Measurements from ENCODE around the gene SFI1. TPM values are rescaled to one million over a fixed set of nuclear protein-coding genes. Genes with fewer than 3 reads are reported as not detected.
A peak's percentile ranks its signal among the peaks of the same experiment; 100 is the strongest.

The SFI1 gene
- total RNA-seq, 3 donors from 2014 or later (not counting 1 experiment from before 2014, with no cell fraction given): 208 to 225 (median 217) TPM

DNA sequence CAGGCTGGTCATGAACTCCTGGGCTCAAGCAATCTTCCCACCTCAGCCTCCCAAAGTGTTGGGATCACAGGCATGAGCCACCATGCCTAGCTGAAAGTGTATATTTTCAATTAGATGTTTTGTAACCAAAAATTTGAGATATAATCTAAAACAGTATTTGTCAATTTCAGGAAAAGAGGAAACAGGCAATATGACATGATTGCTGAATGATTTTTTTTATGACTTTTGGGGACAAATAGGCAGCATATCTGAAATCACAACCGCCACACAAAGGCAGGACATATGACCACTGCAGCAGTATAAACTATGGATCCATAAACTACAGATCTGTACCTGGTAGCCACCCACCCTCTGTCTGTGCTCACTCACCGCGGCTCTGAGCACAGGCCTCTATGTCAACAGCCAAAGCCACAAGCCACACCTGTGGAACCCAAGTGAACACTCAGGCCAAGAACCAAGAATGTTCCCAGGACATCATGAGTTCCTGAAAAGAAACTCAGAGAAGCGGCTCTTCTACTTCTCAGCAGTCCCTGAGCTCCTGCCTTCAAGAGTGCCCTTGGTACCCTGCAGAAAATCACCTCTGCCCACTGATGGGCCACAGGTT lies 143.2 kb downstream of the SFI1 start:
- DNase-seq: peak in 1 of 2 donors; percentile 8
- intact Hi-C loops (cut with micrococcal nuclease): no loop called here
- H3K36me3 Mint-ChIP-seq: no peaks in the 10 kb centered on the region
- no peaks in the 10 kb centered on the region for H3K9me3 Mint-ChIP-seq
- 37% methylated on average over 4 of the region's 4 CpGs for WGBS (ENCODE audit: insufficient coverage)
- no peaks in the 10 kb centered on the region for H3K27me3 Mint-ChIP-seq (ENCODE audit: low read depth in 2 of 2)
- Histone ChIP-seq H3K9me3 (ENCODE audit: control insufficient read depth, insufficient read depth, low read length) (no peaks in the 10 kb centered on the region), H3K4me3 (ENCODE audit: low read length) (no peak overlapping the region), H3K27me3 (ENCODE audit: control insufficient read depth, insufficient read depth, low read length) (no peaks in the 10 kb centered on the region), H3K4me1 (ENCODE audit: control insufficient read depth, insufficient read depth, low read length) (peaks cover 34% of the 10 kb centered on the region), H3K27ac (ENCODE audit: low read length) (peak overlapping the region; percentile 83), H3K36me3 (ENCODE audit: control insufficient read depth, insufficient read depth, low read length) (no peaks in the 10 kb centered on the region)
- peak overlapping the region; percentile 76 for H3K4me3 Mint-ChIP-seq
- no peak for ATAC-seq
- TF ChIP-seq, protein P1, sequence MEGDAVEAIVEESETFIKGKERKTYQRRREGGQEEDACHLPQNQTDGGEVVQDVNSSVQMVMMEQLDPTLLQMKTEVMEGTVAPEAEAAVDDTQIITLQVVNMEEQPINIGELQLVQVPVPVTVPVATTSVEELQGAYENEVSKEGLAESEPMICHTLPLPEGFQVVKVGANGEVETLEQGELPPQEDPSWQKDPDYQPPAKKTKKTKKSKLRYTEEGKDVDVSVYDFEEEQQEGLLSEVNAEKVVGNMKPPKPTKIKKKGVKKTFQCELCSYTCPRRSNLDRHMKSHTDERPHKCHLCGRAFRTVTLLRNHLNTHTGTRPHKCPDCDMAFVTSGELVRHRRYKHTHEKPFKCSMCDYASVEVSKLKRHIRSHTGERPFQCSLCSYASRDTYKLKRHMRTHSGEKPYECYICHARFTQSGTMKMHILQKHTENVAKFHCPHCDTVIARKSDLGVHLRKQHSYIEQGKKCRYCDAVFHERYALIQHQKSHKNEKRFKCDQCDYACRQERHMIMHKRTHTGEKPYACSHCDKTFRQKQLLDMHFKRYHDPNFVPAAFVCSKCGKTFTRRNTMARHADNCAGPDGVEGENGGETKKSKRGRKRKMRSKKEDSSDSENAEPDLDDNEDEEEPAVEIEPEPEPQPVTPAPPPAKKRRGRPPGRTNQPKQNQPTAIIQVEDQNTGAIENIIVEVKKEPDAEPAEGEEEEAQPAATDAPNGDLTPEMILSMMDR (IDR thresholded peaks at IDR 0.05): no peak
- H3K4me1 Mint-ChIP-seq: peaks cover 31 to 40% of the 10 kb centered on the region in 2 donors
- peak overlapping the region; percentile 88 for H3K27ac Mint-ChIP-seq

DNA sequence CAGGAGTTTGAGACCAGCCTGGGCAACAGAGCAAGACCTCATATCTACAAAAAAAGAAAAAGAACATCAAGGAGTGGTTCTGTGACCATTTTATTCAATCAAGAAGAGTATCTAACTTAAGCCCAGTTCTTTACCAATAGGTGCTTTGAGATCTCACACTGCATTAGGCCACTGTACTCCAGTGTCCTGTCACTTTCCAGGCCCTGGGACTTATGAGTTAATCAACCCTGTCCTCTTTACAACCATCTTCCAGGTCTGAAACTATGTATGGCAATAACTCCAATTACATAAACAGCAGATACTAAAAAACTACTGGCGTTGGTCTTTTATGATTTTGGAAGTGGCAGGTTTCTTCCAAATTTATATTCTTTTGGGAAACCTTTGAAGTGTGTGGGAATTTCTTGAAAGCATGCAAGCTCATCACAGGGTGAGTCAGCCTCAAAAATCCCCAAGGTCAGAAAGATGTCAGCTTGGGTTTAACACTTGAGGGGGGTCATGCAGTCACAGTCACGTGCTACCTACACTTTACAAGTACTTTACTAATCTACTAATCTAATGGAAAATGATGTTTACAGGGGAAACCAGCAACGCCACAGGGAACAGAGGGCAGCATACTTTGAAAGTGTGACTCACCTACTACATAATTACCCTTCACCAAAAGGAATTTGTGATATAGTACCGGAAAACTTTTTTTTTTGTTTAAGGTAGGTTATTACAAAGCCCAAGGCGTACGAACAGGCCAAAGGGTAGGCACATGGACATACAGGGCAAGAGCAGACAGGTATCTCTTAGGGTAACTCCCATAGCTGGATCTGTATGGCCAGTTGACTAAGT lies 150.1 kb downstream of the SFI1 start:
- Histone ChIP-seq H3K4me1 (ENCODE audit: control insufficient read depth, insufficient read depth, low read length) (no peaks in the 10 kb centered on the region), H3K27me3 (ENCODE audit: control insufficient read depth, insufficient read depth, low read length) (no peaks in the 10 kb centered on the region), H3K4me3 (ENCODE audit: low read length) (no peak overlapping the region), H3K9me3 (ENCODE audit: control insufficient read depth, insufficient read depth, low read length) (no peaks in the 10 kb centered on the region), H3K27ac (ENCODE audit: low read length) (no peak overlapping the region), H3K36me3 (ENCODE audit: control insufficient read depth, insufficient read depth, low read length) (peaks cover 17% of the 10 kb centered on the region)
- no peak overlapping the region for H3K4me3 Mint-ChIP-seq
- peak overlapping the region; percentile 53 to 62 for H3K27ac Mint-ChIP-seq
- H3K27me3 Mint-ChIP-seq (ENCODE audit: low read depth in 2 of 2): no peaks in the 10 kb centered on the region
- no peaks in the 10 kb centered on the region for H3K36me3 Mint-ChIP-seq
- ATAC-seq (peak; percentile 48 to 68 (median 66)), DNase-seq (peak in 1 of 2 donors; percentile 33)
- WGBS (ENCODE audit: insufficient coverage): 86% methylated on average over 3 of the region's 6 CpGs
- intact Hi-C loops (cut with micrococcal nuclease): no loop called here
- H3K9me3 Mint-ChIP-seq: no peaks in the 10 kb centered on the region
- TF ChIP-seq, protein P1 (IDR thresholded peaks at IDR 0.05): no peak
- no peaks in the 10 kb centered on the region for H3K4me1 Mint-ChIP-seq

DNA sequence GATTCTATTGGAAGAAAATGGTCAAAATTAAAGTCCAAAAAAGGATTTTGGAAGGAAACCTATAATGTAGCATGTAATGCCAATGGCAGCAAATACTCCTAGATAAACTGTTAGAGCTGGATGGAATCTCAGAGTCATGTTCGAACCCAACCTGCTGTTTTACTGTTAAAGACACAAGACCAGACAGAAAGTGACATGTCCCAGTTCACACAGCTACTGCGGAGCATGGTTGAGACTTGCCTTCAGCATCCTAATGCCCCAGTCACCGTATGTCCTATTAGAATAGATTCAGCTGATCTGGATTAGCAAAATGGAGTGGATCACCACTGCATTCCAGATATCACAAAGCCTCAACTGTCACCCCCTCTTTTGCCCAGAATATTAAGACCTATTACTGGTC lies 150.7 kb downstream of the SFI1 start:
- ATAC-seq (no peak), DNase-seq (no peak)
- H3K27me3 ChIP-seq (ENCODE audit: control insufficient read depth, insufficient read depth, low read length): no peaks in the 10 kb centered on the region
- H3K9me3 ChIP-seq (ENCODE audit: control insufficient read depth, insufficient read depth, low read length): no peaks in the 10 kb centered on the region
- Mint-ChIP-seq H3K9me3 (no peaks in the 10 kb centered on the region), H3K4me3 (no peak overlapping the region), H3K36me3 (no peaks in the 10 kb centered on the region), H3K27me3 (ENCODE audit: low read depth in 2 of 2) (no peaks in the 10 kb centered on the region), H3K4me1 (no peaks in the 10 kb centered on the region), H3K27ac (peak overlapping the region; percentile 53 to 62)
- no peak overlapping the region for H3K4me3 ChIP-seq (ENCODE audit: low read length)
- 96% methylated on average over 3 of the region's 3 CpGs for WGBS (ENCODE audit: insufficient coverage)
- intact Hi-C loops (cut with micrococcal nuclease): no loop called here
- peaks cover 17% of the 10 kb centered on the region for H3K36me3 ChIP-seq (ENCODE audit: control insufficient read depth, insufficient read depth, low read length)
- TF ChIP-seq, protein P1 (IDR thresholded peaks at IDR 0.05): no peak
- H3K27ac ChIP-seq (ENCODE audit: low read length): no peak overlapping the region
- H3K4me1 ChIP-seq (ENCODE audit: control insufficient read depth, insufficient read depth, low read length): no peaks in the 10 kb centered on the region

Measured in natural killer cell (primary cell).